ENCODE data around the gene ERI3. TPM values are rescaled to one million over a fixed set of nuclear protein-coding genes. Genes with fewer than 3 reads are reported as not detected.

Gene ERI3
- 10 to 100 TPM; 48.9 to 54.6 TPM for total RNA-seq

DNA sequence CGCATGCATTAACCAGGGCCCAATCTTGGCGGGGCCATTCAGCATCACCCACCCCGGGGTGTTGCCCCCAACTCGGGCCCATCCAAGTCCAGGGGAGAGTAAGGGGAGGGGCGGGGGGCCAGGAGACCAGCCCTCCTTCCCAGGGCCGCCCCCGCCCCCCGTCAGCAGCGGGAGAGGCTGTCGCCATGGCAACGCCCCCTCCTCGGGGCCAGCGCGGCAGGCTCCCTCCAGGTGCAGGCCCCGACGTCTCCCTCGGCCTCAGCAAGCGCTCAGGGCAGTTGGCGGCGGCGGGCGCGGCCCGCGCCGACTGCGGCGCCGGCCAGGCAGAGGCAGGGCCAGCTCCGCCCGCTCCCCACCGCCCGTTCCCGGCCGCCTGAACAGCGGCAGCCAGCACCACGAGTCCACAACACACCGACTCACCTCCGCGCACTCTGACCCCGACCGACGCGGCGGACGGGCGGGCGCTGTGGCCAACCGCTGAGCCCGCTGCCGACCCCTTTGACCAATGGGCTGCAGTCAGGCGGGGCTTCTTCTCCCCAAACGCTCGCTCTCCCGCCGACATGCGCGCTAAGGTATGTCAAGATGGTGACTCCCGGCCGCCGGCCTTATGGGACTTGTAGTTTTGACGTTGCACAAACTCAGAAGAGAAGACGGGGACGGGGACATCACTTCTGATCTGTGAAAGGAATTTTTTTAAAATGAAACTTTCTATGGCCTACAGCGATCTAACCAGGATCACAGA is at the start of gene ERI3:
Gene ERI3 (minus strand): TSS at position 418 of the 742 bp plus-strand sequence. CDS start 231 bp downstream, at position 187.

DNA sequence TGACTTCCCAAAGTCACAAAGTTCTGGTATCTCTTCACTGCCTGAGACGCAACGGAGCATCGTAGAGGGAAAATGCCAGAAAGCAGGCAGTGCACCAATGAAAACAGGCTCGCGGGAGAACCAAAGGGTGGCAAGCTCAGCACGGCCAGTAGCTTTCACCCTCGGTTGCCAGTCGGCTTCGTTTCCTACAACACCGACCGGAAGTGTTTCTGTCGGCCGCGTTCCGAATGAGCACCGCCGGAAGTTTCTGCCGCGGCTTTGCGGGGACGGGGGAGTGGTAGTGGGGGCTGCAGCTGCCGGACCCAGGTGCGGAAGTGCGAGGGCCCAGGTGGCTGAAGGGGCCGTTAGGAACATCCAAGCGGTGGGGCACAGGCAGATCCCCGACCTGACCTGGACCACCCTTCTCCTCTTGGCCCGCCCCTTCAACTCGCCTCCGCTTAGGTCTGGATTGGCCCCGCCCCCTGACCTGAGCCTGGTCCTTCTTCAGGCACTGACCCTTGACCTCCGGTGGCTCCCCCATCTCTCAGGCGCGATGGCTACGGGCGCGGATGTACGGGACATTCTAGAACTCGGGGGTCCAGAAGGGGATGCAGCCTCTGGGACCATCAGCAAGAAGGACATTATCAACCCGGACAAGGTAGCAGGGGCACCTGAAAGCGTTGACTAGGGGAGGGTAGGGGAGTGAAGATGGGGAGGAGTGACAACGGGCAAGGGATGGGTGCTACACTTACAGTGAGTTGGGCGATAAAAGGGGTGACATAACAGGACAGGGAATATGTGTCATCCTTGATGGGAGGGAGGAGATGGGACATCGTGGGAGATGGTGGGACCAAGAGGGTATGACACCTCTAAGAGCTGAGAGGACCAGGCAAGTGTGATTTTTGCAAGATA is 141.6 kb downstream of the ERI3 start, which contains the start of gene DMAP1:
Gene DMAP1 (plus strand): TSS at position 250 of the 891 bp plus-strand sequence. CDS start 283 bp downstream, at position 533.

Small RNA genes lying within 50 kb of the gene (small RNA-seq; reads per million reads assigned to genes)
- gene AL035417.1 (0 reads per million in 2 donors), gene RNU6-369P (0 reads per million in 2 donors)

Other genes with a start within 250 kb of the ERI3 start
- not detected for gene KLF17, start 236.4 kb downstream of the ERI3 start, total RNA-seq
- gene KLF18, start 213.6 kb downstream of the ERI3 start, total RNA-seq, result not detected
- gene DMAP1, start 141.8 kb downstream of the ERI3 start, total RNA-seq, result 10 to 100 TPM; 12.7 to 16.3 TPM
- 10 to 100 TPM; 39.2 to 50.6 TPM for gene RNF220, start 50.0 kb upstream of the ERI3 start, total RNA-seq

All from melanocyte of skin (primary cell).